PC-3 (cell line): ENCODE data around the gene TMEM208. TPM values are rescaled to one million over a fixed set of nuclear protein-coding genes. Genes with fewer than 3 reads are reported as not detected.

Experiments
- ATAC-seq: fragments of 200-7000 bp; cut with Tn5 transposase; 2 replicates; pipeline ENCODE4 v1.9.1; 2020; ENCODE audit warnings: mild to moderate bottlenecking, moderate library complexity
- BruUV-seq: library from RNA; stranded (reverse); fragments of 400-500 nt; replicated peaks from 2 replicates; lab custom pipeline; 2021; lab: Mats Ljungman, UMichigan
- CTCF ChIA-PET: fragments of 300-600 bp; sonication (Branson Sonifier 250); formaldehyde crosslinking; loops from one replicate; lab custom pipeline; 2022; ENCODE audit warnings: antibody characterized with exemption; lab: Charles Lee
- POLR2A ChIA-PET: fragments of 300-600 bp; sonication (Branson Sonifier 250); formaldehyde crosslinking; loops from one replicate; lab custom pipeline; 2022; ENCODE audit warnings: antibody characterized with exemption; ENCODE audit not compliant: unreplicated experiment; lab: Charles Lee
- DNase-seq: peaks from one replicate; pipeline ENCODE4 v3.0.0-alpha.2; 2015
- H2AFZ ChIP-seq: fragments of 300-600 bp; sonication (generic); 2 replicates; pipeline ENCODE4 v1.6.0; 2016; ENCODE audit warnings: antibody characterized with exemption, low read length
- H3F3A ChIP-seq: fragments of 300-600 bp; sonication (generic); one replicate; pipeline ENCODE4 v1.6.0; 2017; ENCODE audit warnings: antibody characterized with exemption, low read length, control low read depth, mild to moderate bottlenecking; ENCODE audit not compliant: unreplicated experiment
- H3K27ac ChIP-seq: fragments of 300-600 bp; sonication (generic); 2 replicates; pipeline ENCODE4 v1.5.1; 2016; ENCODE audit warnings: mild to moderate bottlenecking, low read length
- H3K27me3 ChIP-seq: fragments of 300-600 bp; sonication (generic); 2 replicates; pipeline ENCODE4 v1.6.1; 2016; ENCODE audit warnings: low read length, mixed read lengths
- H3K36me3 ChIP-seq: fragments of 300-600 bp; sonication (generic); 2 replicates; pipeline ENCODE4 v1.6.1; 2016; ENCODE audit warnings: low read depth, mixed run types, low read length, mixed read lengths
- H3K4me1 ChIP-seq: fragments of 300-600 bp; sonication (generic); 2 replicates; pipeline ENCODE4 v1.5.1; 2016; ENCODE audit warnings: low read length; ENCODE audit not compliant: insufficient read depth
- H3K4me2 ChIP-seq: fragments of 300-600 bp; sonication (generic); 2 replicates; pipeline ENCODE4 v1.6.0; 2016; ENCODE audit warnings: low read length
- H3K4me3 ChIP-seq: fragments of 300-600 bp; sonication (generic); 2 replicates; pipeline ENCODE4 v1.5.1; 2016; ENCODE audit warnings: mild to moderate bottlenecking, low read length, mixed read lengths
- H3K79me2 ChIP-seq: fragments of 300-600 bp; sonication (generic); 2 replicates; pipeline ENCODE4 v1.6.1; 2017; ENCODE audit warnings: low read length, mixed read lengths
- H3K9ac ChIP-seq: fragments of 300-600 bp; sonication (generic); 2 replicates; pipeline ENCODE4 v1.6.0; 2016; ENCODE audit warnings: mild to moderate bottlenecking, low read length
- H3K9me2 ChIP-seq: fragments of 300-600 bp; sonication (generic); replicated peaks from 2 replicates; pipeline ENCODE4 v1.6.1; 2016; ENCODE audit warnings: mixed run types, low read length, mixed read lengths
- H3K9me3 ChIP-seq: fragments of 300-600 bp; sonication (generic); 2 replicates; pipeline ENCODE4 v1.6.1; 2016; ENCODE audit warnings: low read length, mixed read lengths
- H4K20me1 ChIP-seq: fragments of 300-600 bp; sonication (generic); 2 replicates; pipeline ENCODE4 v1.6.1; 2016; ENCODE audit warnings: low read length, mixed read lengths
- CTCF ChIP-seq: fragments of 300-600 bp; sonication (generic); conservative IDR thresholded peaks from 2 replicates; pipeline ENCODE4 v1.5.1; 2017; ENCODE audit warnings: antibody characterized with exemption, low read depth, mild to moderate bottlenecking, low read length
- EZH2 ChIP-seq: fragments of 300-600 bp; sonication (generic); IDR thresholded peaks from one replicate; pipeline ENCODE4 v1.6.1; 2017; ENCODE audit warnings: antibody characterized with exemption, mild to moderate bottlenecking, low read length; ENCODE audit not compliant: unreplicated experiment
- EZH2phosphoT487 ChIP-seq: fragments of 300-600 bp; sonication (generic); IDR thresholded peaks from 2 replicates; pipeline ENCODE4 v1.6.1; 2018; ENCODE audit warnings: mild to moderate bottlenecking, antibody characterized with exemption, low read length, borderline replicate concordance
- intact Hi-C: fragments of 100-400 bp; cut with micrococcal nuclease; formaldehyde crosslinking; loops from 2 replicates; pipeline ENCODE4 v1.9.0; 2023
- total RNA-seq: library from RNA; depleted of rRNA; stranded (reverse); fragments of >200 nt; gene quantifications from 2 replicates; pipeline ENCODE4 v1.2.3, GENCODE V29; 2014

TMEM208 gene
- total RNA-seq, 1 experiment from 2014 or later: 35.4 TPM

GRCh38 chr16:67179421-67180080 lies 47.4 kb upstream of the TMEM208 start:
- no peaks in the 10 kb centered on the region for H3K27me3 ChIP-seq
- ATAC-seq (no peak), DNase-seq (no peak)
- H2AFZ ChIP-seq: no peak overlapping the region
- no peaks in the 10 kb centered on the region for H3K9me2 ChIP-seq
- peaks cover 44% of the 10 kb centered on the region for H3K4me1 ChIP-seq
- H4K20me1 ChIP-seq: no peaks in the 10 kb centered on the region
- ChIA-PET CTCF (no interaction called here), POLR2A (no interaction called here)
- no peaks in the 10 kb centered on the region for H3K9me3 ChIP-seq
- H3K4me2 ChIP-seq: no peak overlapping the region
- BruUV-seq: no TSS peak
- H3K79me2 ChIP-seq: peaks cover 38% of the 10 kb centered on the region
- no peak overlapping the region for H3K9ac ChIP-seq
- H3K36me3 ChIP-seq: no peaks in the 10 kb centered on the region
- intact Hi-C loops: no loop called here
- no peaks in the 10 kb centered on the region for H3F3A ChIP-seq
- H3K4me3 ChIP-seq: no peak overlapping the region
- H3K27ac ChIP-seq: no peak overlapping the region
- peak; percentile 38; the same call in 1 of the 2 replicates for TF ChIP-seq CTCF
- no peak for TF ChIP-seq EZH2

- no peaks in the 10 kb centered on the region for H3K36me3 ChIP-seq
- no peak for TF ChIP-seq EZH2phosphoT487
- TF ChIP-seq CTCF: no peak
- no peak for TF ChIP-seq EZH2
- H3K27ac ChIP-seq: no peak overlapping the region
- H3K9me2 ChIP-seq: no peaks in the 10 kb centered on the region
- peaks cover 44% of the 10 kb centered on the region for H3K4me1 ChIP-seq
- no peak overlapping the region for H3K4me2 ChIP-seq
- H4K20me1 ChIP-seq: no peaks in the 10 kb centered on the region
- H3F3A ChIP-seq: no peaks in the 10 kb centered on the region
- no peaks in the 10 kb centered on the region for H3K9me3 ChIP-seq
- no TSS peak for BruUV-seq
- H3K27me3 ChIP-seq: no peaks in the 10 kb centered on the region
- ChIA-PET CTCF (no interaction called here), POLR2A (no interaction called here)
- intact Hi-C loops: no loop called here
- H3K79me2 ChIP-seq: peaks cover 32% of the 10 kb centered on the region
- H3K4me3 ChIP-seq: no peak overlapping the region
- ATAC-seq (no peak), DNase-seq (no peak)
- H3K9ac ChIP-seq: no peak overlapping the region
- H2AFZ ChIP-seq: no peak overlapping the region
These were observed 46.8 kb upstream of the TMEM208 start for GRCh38 chr16:67180166-67180565.

- Histone ChIP-seq H3K79me2 (peaks cover 26% of the 10 kb centered on the region), H3K4me1 (peaks cover 46% of the 10 kb centered on the region), H3K9me2 (no peaks in the 10 kb centered on the region), H3K9me3 (no peaks in the 10 kb centered on the region), H3F3A (no peaks in the 10 kb centered on the region), H4K20me1 (no peaks in the 10 kb centered on the region), H3K36me3 (no peaks in the 10 kb centered on the region), H2AFZ (no peak overlapping the region), H3K27me3 (no peaks in the 10 kb centered on the region), H3K27ac (no peak overlapping the region), H3K4me3 (peak overlapping the region; percentile 24; the same call in 1 of the 2 replicates), H3K9ac (no peak overlapping the region), H3K4me2 (peak overlapping the region; percentile 62)
- TF ChIP-seq EZH2phosphoT487 (no peak), CTCF (no peak), EZH2 (no peak)
- CTCF ChIA-PET: no interaction called here
- BruUV-seq: no TSS peak
- ATAC-seq (no peak; the same call in 1 of the 2 replicates), DNase-seq (peak; percentile 63)
- POLR2A ChIA-PET: interaction anchor here (1.1 kb wide), 1 partner anchor 163 kb away, joined by 3 read pairs; no protein-coding TSS in a partner anchor
- intact Hi-C loops: no loop called here
These were observed 45.6 kb upstream of the TMEM208 start for GRCh38 chr16:67181346-67181745.
